H1 (cell line): Measurements from ENCODE around the gene LFNG. TPM values are rescaled to one million over a fixed set of nuclear protein-coding genes. Genes with fewer than 3 reads are reported as not detected.

Experiments
- CTCF ChIA-PET: fragments of 300-600 bp; sonication (Branson Sonifier 250); formaldehyde crosslinking; loops from one replicate; lab custom pipeline; 2021; ENCODE audit not compliant: partially characterized antibody; lab: Charles Lee
- POLR2A ChIA-PET: fragments of 300-600 bp; sonication (Branson Sonifier 250); formaldehyde crosslinking; loops from one replicate; lab custom pipeline; 2021; ENCODE audit warnings: inconsistent platforms; ENCODE audit not compliant: partially characterized antibody; lab: Charles Lee
- DNase-seq, 2 experiments: peaks; one replicate each; pipeline versions ENCODE4 v3.0.0 to v3.0.0-alpha.2; 2010 to 2022; ENCODE audit warnings: low spot score in 2 of 2, low read depth in 1 of 2, mixed read lengths in 1 of 2
- FAIRE-seq: peaks from 2 replicates; lab custom pipeline; 2011; peaks lifted over from hg19 to GRCh38; lab: Jason Lieb, UNC
- H2AFZ ChIP-seq: 2 replicates; pipeline ENCODE4 v1.8.1; 2012; ENCODE audit warnings: low read length, inconsistent platforms
- H2AK5ac ChIP-seq: 2 replicates; pipeline ENCODE4 v1.6.1; 2013; ENCODE audit warnings: low read depth, low read length
- H2BK120ac ChIP-seq: replicated peaks from 2 replicates; pipeline ENCODE3; 2013; ENCODE audit warnings: low read depth, low read length, inconsistent platforms
- H2BK12ac ChIP-seq: 2 replicates; pipeline ENCODE4 v1.6.1; 2013; ENCODE audit warnings: low read depth, low read length
- H2BK15ac ChIP-seq: 2 replicates; pipeline ENCODE4 v1.6.1; 2013; ENCODE audit warnings: low read length
- H2BK20ac ChIP-seq: 2 replicates; pipeline ENCODE4 v1.6.1; 2013; ENCODE audit warnings: low read length
- H2BK5ac ChIP-seq: 2 replicates; pipeline ENCODE4 v1.6.1; 2013; ENCODE audit warnings: low read depth, low read length
- H3K14ac ChIP-seq: 2 replicates; pipeline ENCODE4 v1.6.1; 2013; ENCODE audit warnings: inconsistent platforms; ENCODE audit not compliant: insufficient read length
- H3K18ac ChIP-seq: 2 replicates; pipeline ENCODE4 v1.6.1; 2013; ENCODE audit warnings: low read length; ENCODE audit errors: extremely low read depth
- H3K23ac ChIP-seq: 2 replicates; pipeline ENCODE4 v1.6.1; 2013; ENCODE audit warnings: inconsistent platforms; ENCODE audit not compliant: insufficient read length
- H3K23me2 ChIP-seq: 2 replicates; pipeline ENCODE4 v1.6.1; 2013; ENCODE audit warnings: low read depth, low read length
- H3K27ac ChIP-seq: 2 replicates; pipeline ENCODE4 v1.6.1; 2011; ENCODE audit warnings: low read depth, low read length, inconsistent platforms
- H3K27me3 ChIP-seq, 4 experiments: replicated peaks in 1 of 4; 1 replicate in 1 of 4; 2 replicates in 3 of 4; pipeline versions ENCODE4 v1.6.1 to v1.8.1; 2011 to 2013; ENCODE audit warnings: low read length in 3 of 4, mild to moderate bottlenecking in 3 of 4, inconsistent platforms in 2 of 4, mixed read lengths in 2 of 4, moderate library complexity in 1 of 4; ENCODE audit not compliant: control insufficient read depth in 3 of 4, insufficient read depth in 3 of 4; ENCODE audit errors: extremely low read depth in 1 of 4
- H3K36me3 ChIP-seq, 4 experiments: 2 replicates each; pipeline versions ENCODE4 v1.6.1 to v1.8.1; 2011 to 2013; ENCODE audit warnings: mild to moderate bottlenecking in 4 of 4, low read length in 3 of 4, moderate library complexity in 2 of 4, control low read depth in 1 of 4, inconsistent platforms in 1 of 4; ENCODE audit not compliant: insufficient read depth in 4 of 4, control insufficient read depth in 2 of 4
- H3K4ac ChIP-seq: replicated peaks from 2 replicates; pipeline ENCODE3; 2013; ENCODE audit warnings: low read length, low read depth, mixed read lengths, inconsistent platforms; ENCODE audit not compliant: insufficient read length
- H3K4me1 ChIP-seq, 4 experiments: replicated peaks in 1 of 4; 1 replicate in 1 of 4; 2 replicates in 3 of 4; pipeline versions ENCODE4 v1.6.1 to v1.8.1; 2011 to 2013; ENCODE audit warnings: low read length in 3 of 4, inconsistent platforms in 2 of 4, mixed read lengths in 1 of 4; ENCODE audit not compliant: insufficient read depth in 4 of 4, control insufficient read depth in 3 of 4
- H3K4me2 ChIP-seq, 2 experiments: 2 replicates each; pipeline versions ENCODE4 v1.6.1 to v1.8.1; 2011 to 2013; ENCODE audit warnings: low read depth in 2 of 2, low read length in 2 of 2, control low read depth in 1 of 2, inconsistent platforms in 1 of 2, mild to moderate bottlenecking in 1 of 2; ENCODE audit not compliant: insufficient read depth in 1 of 2
- H3K4me3 ChIP-seq, 4 experiments: fragments of 200-600, 300-600 bp in 1 of 4; sonication (generic), shearing (Covaris generic), sonication (Bioruptor Twin) in 1 of 4; 2 replicates each; pipeline versions ENCODE4 v1.5.1 to v1.8.1; 2011 to 2016; ENCODE audit warnings: low read length in 4 of 4, low read depth in 3 of 4, control low read depth in 2 of 4, inconsistent platforms in 2 of 4, mild to moderate bottlenecking in 2 of 4, mixed read lengths in 1 of 4, moderate library complexity in 1 of 4; ENCODE audit not compliant: insufficient read depth in 2 of 4; ENCODE audit errors: extremely low read depth in 1 of 4
- H3K56ac ChIP-seq: replicated peaks from 2 replicates; pipeline ENCODE3; 2013; ENCODE audit warnings: low read depth, mild to moderate bottlenecking, mixed read lengths, low read length, inconsistent platforms; ENCODE audit not compliant: insufficient read length
- H3K79me1 ChIP-seq: 2 replicates; pipeline ENCODE4 v1.6.1; 2013; ENCODE audit warnings: low read depth, low read length, control low read depth
- H3K79me2 ChIP-seq, 2 experiments: 2 replicates each; pipeline versions ENCODE4 v1.6.1 to v1.8.1; 2012 to 2013; ENCODE audit warnings: low read length in 2 of 2, mild to moderate bottlenecking in 2 of 2, inconsistent platforms in 1 of 2; ENCODE audit not compliant: insufficient read depth in 2 of 2, control insufficient read depth in 1 of 2
- H3K9ac ChIP-seq, 4 experiments: replicated peaks in 1 of 4; 1 replicate in 1 of 4; 2 replicates in 3 of 4; pipeline versions ENCODE4 v1.6.1 to v1.8.1; 2011 to 2013; ENCODE audit warnings: low read depth in 3 of 4, low read length in 3 of 4, control low read depth in 2 of 4, mild to moderate bottlenecking in 2 of 4, moderate library complexity in 2 of 4, inconsistent platforms in 1 of 4; ENCODE audit errors: extremely low read depth in 1 of 4
- H3K9me3 ChIP-seq, 2 experiments: 2 replicates each; pipeline versions ENCODE4 v1.6.1 to v1.8.1; 2012 to 2013; ENCODE audit warnings: mild to moderate bottlenecking in 2 of 2, moderate library complexity in 2 of 2, control low read depth in 1 of 2, inconsistent platforms in 1 of 2, low read depth in 1 of 2, low read length in 1 of 2, mixed read lengths in 1 of 2; ENCODE audit not compliant: insufficient read depth in 2 of 2
- H4K20me1 ChIP-seq, 2 experiments: replicated peaks in 1 of 2; 2 replicates each; pipeline versions ENCODE3 to v1.8.1; 2011 to 2013; ENCODE audit warnings: inconsistent platforms in 2 of 2, low read length in 2 of 2, mild to moderate bottlenecking in 1 of 2; ENCODE audit not compliant: insufficient read depth in 2 of 2, control insufficient read depth in 1 of 2
- H4K5ac ChIP-seq: 2 replicates; pipeline ENCODE4 v1.6.1; 2013; ENCODE audit warnings: low read length, low read depth, mixed read lengths, inconsistent platforms; ENCODE audit not compliant: insufficient read length
- H4K8ac ChIP-seq: 2 replicates; pipeline ENCODE4 v1.8.0; 2013; ENCODE audit warnings: mild to moderate bottlenecking, moderate library complexity, low read length, inconsistent platforms; ENCODE audit not compliant: insufficient read depth; ENCODE audit errors: extremely low read depth
- H4K91ac ChIP-seq: replicated peaks from 2 replicates; pipeline ENCODE3; 2013; ENCODE audit warnings: low read length, mixed read lengths, inconsistent platforms; ENCODE audit not compliant: insufficient read length
- HDAC2 ChIP-seq, 2 experiments: fragments of 300-600 bp in 1 of 2; sonication (generic) in 1 of 2; IDR thresholded peaks; 2 replicates each; pipeline ENCODE4 v1.6.1; 2011 to 2012; ENCODE audit warnings: low read depth in 2 of 2, low read length in 2 of 2, mild to moderate bottlenecking in 2 of 2, moderate library complexity in 2 of 2, borderline replicate concordance in 1 of 2, inconsistent platforms in 1 of 2
- KDM4A ChIP-seq: IDR thresholded peaks from one replicate; pipeline ENCODE4 v1.7.1; 2012; ENCODE audit warnings: low read depth, mild to moderate bottlenecking, moderate library complexity, low read length, inconsistent platforms; ENCODE audit not compliant: severe bottlenecking
- NANOG ChIP-seq: IDR thresholded peaks from 2 replicates; pipeline ENCODE4 v1.6.1; 2011; ENCODE audit warnings: low read length, low read depth, mild to moderate bottlenecking, inconsistent platforms; ENCODE audit not compliant: insufficient read depth, poor library complexity, severe bottlenecking
- POLR2A ChIP-seq, 2 experiments: IDR thresholded peaks; 1 replicate in 1 of 2; 2 replicates in 1 of 2; pipeline ENCODE4 v1.6.1; 2011; ENCODE audit warnings: low read depth in 2 of 2, low read length in 2 of 2, mild to moderate bottlenecking in 2 of 2; ENCODE audit errors: control extremely low read depth in 1 of 2
- SIN3A ChIP-seq, 2 experiments: IDR thresholded peaks in 1 of 2; conservative IDR thresholded peaks in 1 of 2; 2 replicates each; pipeline ENCODE4 v1.6.1; 2011 to 2012; ENCODE audit warnings: low read length in 2 of 2, improper control_type of control experiment in 1 of 2, low read depth in 1 of 2, mild to moderate bottlenecking in 1 of 2
- YY1 ChIP-seq: IDR thresholded peaks from 2 replicates; pipeline ENCODE4 v1.6.1; 2011; ENCODE audit warnings: low read depth, mild to moderate bottlenecking, low read length
- WGBS, 2 experiments: shearing (Covaris generic) in 1 of 2; methylation state at CpG; one replicate each; pipeline versions ENCODE4 v1.1.6 to v1.1.7; 2013 to 2015; ENCODE audit warnings: low lambda C conversion rate in 2 of 2, mixed read lengths in 2 of 2, inconsistent platforms in 1 of 2, low coverage in 1 of 2, missing lambda C conversion rate in 1 of 2; ENCODE audit not compliant: insufficient replicate concordance in 2 of 2, insufficient coverage in 1 of 2, insufficient read length in 1 of 2; ENCODE audit errors: extremely low coverage in 1 of 2, missing lambda C conversion rate in 1 of 2; 5-methylcytosine and 5-hydroxymethylcytosine counted together
- polyA plus RNA-seq, 7 experiments: library from polyadenylated mRNA; depleted of rRNA in 3 of 7; stranded (reverse) in 5 of 7; unstranded in 2 of 7; fragments of >200 nt in 5 of 7; fragments of 200-250 nt in 2 of 7; gene quantifications; 1 replicate in 5 of 7; 2 replicates in 1 of 7; 4 replicates in 1 of 7; pipeline versions ENCODE4 v1.2.1 to v1.2.3, GENCODE V29; 2011 to 2013; ENCODE audit warnings: missing spikeins in 2 of 7, mixed read lengths in 2 of 7
- total RNA-seq: library from RNA; stranded (reverse); fragmentation: NEBNext Ultra II Directional; extraction: Animal tissue kit (Norgen Biotek cat#: 25700); gene quantifications from 2 replicates; pipeline ENCODE4 v1.2.1, GENCODE V29; 2021

LFNG gene
- total and polyA plus RNA-seq, 2 of the 8 experiments (the other 6 are each of a cell fraction or from before 2014, with no cell fraction given): 31.6 to 35.6 TPM

GRCh38 chr7:2559283-2559950 is 39.8 kb downstream of the LFNG start:
- no peak overlapping the region for H3K56ac ChIP-seq
- no peak overlapping the region for H3K14ac ChIP-seq
- H4K20me1 ChIP-seq: peaks cover 3 to 4% of the 10 kb centered on the region in 2 experiments
- 0 out of 2 replicates have a peak overlapping the region, but pooled peaks have one; percentile 72 for H2BK15ac ChIP-seq
- H3K23ac ChIP-seq: no peak overlapping the region
- H3K9me3 ChIP-seq: no peaks in the 10 kb centered on the region
- no peak overlapping the region for H2AK5ac ChIP-seq
- no peaks in the 10 kb centered on the region for H3K79me1 ChIP-seq
- H3K18ac ChIP-seq: no peak overlapping the region
- no peak overlapping the region for H2BK5ac ChIP-seq
- no peak overlapping the region for H4K8ac ChIP-seq
- FAIRE-seq (no peak), DNase-seq (no peak)
- H4K91ac ChIP-seq: no peak overlapping the region
- H3K36me3 ChIP-seq: no peaks in the 10 kb centered on the region
- H3K4me3 ChIP-seq: peak overlapping the region; percentile 46 to 86 (median 78)
- no peak overlapping the region for H2BK20ac ChIP-seq
- H3K4me1 ChIP-seq: peaks cover 0 to 8% (median 3%) of the 10 kb centered on the region in 4 experiments; a peak in 5 of 7 replicates
- H2BK12ac ChIP-seq: no peak overlapping the region
- H3K27ac ChIP-seq: no peak overlapping the region
- POLR2A ChIA-PET: interaction anchor here (0.7 to 1.3 kb wide), 3 partner anchors 82 to 86 kb away, joined by 3 to 5 read pairs (median 4); no protein-coding TSS in a partner anchor
- TF ChIP-seq YY1: peak; percentile 5; the same call in 1 of the 2 replicates
- no peak for TF ChIP-seq POLR2A (IDR thresholded peaks at IDR 0.05; ENCODE audit: control extremely low read depth in 1 of 2, low read depth in 2 of 2, low read length in 2 of 2)
- TF ChIP-seq HDAC2 (IDR thresholded peaks at IDR 0.05; ENCODE audit: borderline replicate concordance in 1 of 2, low read depth in 2 of 2, low read length in 2 of 2): 0 out of 4 replicates have a peak, but pooled peaks of 1 of the 2 experiments have one; percentile 11
- peak; percentile 18 for TF ChIP-seq KDM4A
- peak in 1 of 2 experiments; percentile 67; a peak in 2 of 4 replicates for TF ChIP-seq SIN3A (conservative IDR thresholded peaks at IDR 0.05 in 1 of 2, IDR thresholded peaks at IDR 0.05 in 1 of 2; ENCODE audit: low read depth in 1 of 2, low read length in 2 of 2)
- no peak for TF ChIP-seq NANOG
- no peak overlapping the region; the same call in 1 of the 2 replicates for H2AFZ ChIP-seq
- H3K4ac ChIP-seq: no peak overlapping the region
- H3K23me2 ChIP-seq: peaks cover 8% of the 10 kb centered on the region; the same call in 1 of the 2 replicates
- H3K4me2 ChIP-seq: peak overlapping the region; percentile 50 to 81
- H4K5ac ChIP-seq: no peak overlapping the region
- CTCF ChIA-PET: interaction anchor here (0.7 to 4.2 kb wide), 15 partner anchors 16 to 266 kb away, joined by 3 to 16 read pairs (median 3); no protein-coding TSS in a partner anchor
- peak overlapping the region in 2 of 4 experiments; percentile 1 to 45; a peak in 3 of 7 replicates for H3K9ac ChIP-seq
- H3K79me2 ChIP-seq: peaks cover 0 to 4% of the 10 kb centered on the region in 2 experiments; a peak in 1 of 4 replicates
- H3K27me3 ChIP-seq: no peaks in the 10 kb centered on the region
- H2BK120ac ChIP-seq: no peak overlapping the region
- 16% methylated on average over 41 of the region's 53 CpGs; no CpG with 5 or more reads in 1 of the 2 experiments for WGBS, 2 experiments
